ENCODE results near the gene LMO2.

LMO2 gene

GRCh38 chr11:33907421-33907820 lies 15.5 kb upstream of the LMO2 start:
- H3K4me3 ChIP-seq (ENCODE audit: low read length), result no peak overlapping the region
- DNase-seq (ENCODE audit: low read depth), result no peak
- TF ChIP-seq, protein P1, sequence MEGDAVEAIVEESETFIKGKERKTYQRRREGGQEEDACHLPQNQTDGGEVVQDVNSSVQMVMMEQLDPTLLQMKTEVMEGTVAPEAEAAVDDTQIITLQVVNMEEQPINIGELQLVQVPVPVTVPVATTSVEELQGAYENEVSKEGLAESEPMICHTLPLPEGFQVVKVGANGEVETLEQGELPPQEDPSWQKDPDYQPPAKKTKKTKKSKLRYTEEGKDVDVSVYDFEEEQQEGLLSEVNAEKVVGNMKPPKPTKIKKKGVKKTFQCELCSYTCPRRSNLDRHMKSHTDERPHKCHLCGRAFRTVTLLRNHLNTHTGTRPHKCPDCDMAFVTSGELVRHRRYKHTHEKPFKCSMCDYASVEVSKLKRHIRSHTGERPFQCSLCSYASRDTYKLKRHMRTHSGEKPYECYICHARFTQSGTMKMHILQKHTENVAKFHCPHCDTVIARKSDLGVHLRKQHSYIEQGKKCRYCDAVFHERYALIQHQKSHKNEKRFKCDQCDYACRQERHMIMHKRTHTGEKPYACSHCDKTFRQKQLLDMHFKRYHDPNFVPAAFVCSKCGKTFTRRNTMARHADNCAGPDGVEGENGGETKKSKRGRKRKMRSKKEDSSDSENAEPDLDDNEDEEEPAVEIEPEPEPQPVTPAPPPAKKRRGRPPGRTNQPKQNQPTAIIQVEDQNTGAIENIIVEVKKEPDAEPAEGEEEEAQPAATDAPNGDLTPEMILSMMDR (conservative IDR thresholded peaks at IDR 0.05; ENCODE audit: low read length), result no peak

- H3K4me3 ChIP-seq (ENCODE audit: low read length), result no peak overlapping the region
- no peak for DNase-seq (ENCODE audit: low read depth)
- TF ChIP-seq, protein P1 (conservative IDR thresholded peaks at IDR 0.05; ENCODE audit: low read length), result no peak
Observed at GRCh38 chr11:33906484-33907186, 14.8 kb upstream of the LMO2 start.

- TF ChIP-seq, protein P1 (conservative IDR thresholded peaks at IDR 0.05; ENCODE audit: low read length), result no peak
- H3K4me3 ChIP-seq (ENCODE audit: low read length), result no peak overlapping the region
- DNase-seq (ENCODE audit: low read depth), result no peak
Observed at GRCh38 chr11:33904102-33904501, 12.2 kb upstream of the LMO2 start.

- TF ChIP-seq, protein P1 (conservative IDR thresholded peaks at IDR 0.05; ENCODE audit: low read length), result no peak
- DNase-seq (ENCODE audit: low read depth), result no peak
- H3K4me3 ChIP-seq (ENCODE audit: low read length), result no peak overlapping the region
Observed at GRCh38 chr11:33900159-33900840, 8.4 kb upstream of the LMO2 start.

DNA sequence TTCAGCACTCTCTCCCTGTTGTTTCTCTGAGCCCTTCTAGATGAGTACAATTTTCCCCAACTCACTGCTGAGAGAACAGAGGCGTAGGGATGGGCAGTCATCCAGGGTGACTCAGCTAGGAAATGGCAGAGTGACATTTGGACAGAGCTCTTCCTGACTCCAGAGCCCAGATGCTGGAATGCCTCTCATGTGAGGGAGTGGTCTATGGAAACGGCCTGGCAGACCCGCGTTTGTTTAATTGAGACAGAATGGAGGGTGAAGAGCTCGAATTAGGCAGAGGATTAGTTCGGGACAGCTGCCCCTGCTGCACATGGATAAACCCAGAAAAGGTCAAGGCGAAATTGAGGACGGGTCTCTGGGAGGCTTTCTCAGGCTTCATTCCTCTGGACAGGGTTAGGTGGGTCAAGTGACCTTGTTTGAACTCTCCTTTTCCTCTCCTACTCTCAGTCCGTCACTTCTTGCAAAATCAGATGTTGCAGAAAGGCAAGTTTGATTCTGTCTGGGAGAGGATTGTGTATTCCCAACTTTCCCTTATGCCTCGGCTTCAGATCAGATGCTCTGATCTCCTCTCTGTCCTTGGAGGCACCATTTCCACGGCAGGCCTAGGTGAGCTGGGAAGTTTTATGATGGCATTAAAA lies 7.6 kb upstream of the LMO2 start:
- TF ChIP-seq, protein P1 (conservative IDR thresholded peaks at IDR 0.05; ENCODE audit: low read length), result no peak
- no peak overlapping the region for H3K4me3 ChIP-seq (ENCODE audit: low read length)
- peak; percentile 79 for DNase-seq (ENCODE audit: low read depth)

DNA sequence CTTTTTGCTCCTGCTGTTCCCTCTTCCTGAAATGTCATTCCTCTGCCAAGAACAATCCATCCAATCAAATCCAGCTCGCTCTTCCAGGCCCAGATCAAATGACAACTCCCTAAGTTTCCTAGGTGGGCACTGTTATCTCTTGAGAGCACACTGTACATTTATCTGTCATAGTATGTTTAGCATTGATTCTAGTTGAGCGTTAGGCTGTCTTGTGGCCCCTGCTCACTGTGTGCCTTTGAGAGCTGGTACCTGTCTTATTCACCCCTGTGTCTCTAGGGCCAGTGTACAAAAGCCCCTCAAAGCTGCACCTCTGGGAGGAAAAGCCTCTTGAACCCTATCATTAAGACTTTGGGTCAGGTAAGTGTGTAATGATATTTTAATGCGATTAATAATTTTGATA lies 7.1 kb upstream of the LMO2 start:
- DNase-seq (ENCODE audit: low read depth), result no peak
- TF ChIP-seq, protein P1 (conservative IDR thresholded peaks at IDR 0.05; ENCODE audit: low read length), result no peak
- H3K4me3 ChIP-seq (ENCODE audit: low read length), result no peak overlapping the region

Data from AG10803 (cell line).